Medulla oblongata (tissue), 1 donor: ENCODE data around the gene ZYG11A.
A peak's percentile ranks its signal among the peaks of the same experiment; 100 is the strongest.

Experiments
- DNase-seq: peaks from one replicate; pipeline ENCODE4 v3.0.0-alpha.2; 2015; ENCODE audit errors: extremely low spot score

The ZYG11A gene

GRCh38 chr1:52917581-52917980 is 75.0 kb downstream of the ZYG11A start:
- no peak for DNase-seq

- no peak for DNase-seq
These were observed 75.6 kb downstream of the ZYG11A start for GRCh38 chr1:52918201-52918600.

- DNase-seq, result no peak
These were observed 76.6 kb downstream of the ZYG11A start for GRCh38 chr1:52919051-52919722.

- DNase-seq, result no peak
These were observed 77.3 kb downstream of the ZYG11A start for GRCh38 chr1:52919723-52920483.

- DNase-seq, result peak; percentile 20
These were observed 78.3 kb downstream of the ZYG11A start for GRCh38 chr1:52920791-52921291.

- peak; percentile 35 for DNase-seq
These were observed 83.0 kb downstream of the ZYG11A start for GRCh38 chr1:52925571-52926005.

- DNase-seq, result no peak
These were observed 84.3 kb downstream of the ZYG11A start for GRCh38 chr1:52926864-52927211.

GRCh38 chr1:52927212-52928014 is 84.9 kb downstream of the ZYG11A start, which contains the start of gene SCP2:
SCP2 (plus strand) TSS chr1:52927276; CDS start chr1:52927397, 121 bp downstream.
- DNase-seq, result peak; percentile 84

GRCh38 chr1:52928015-52928404 is 85.5 kb downstream of the ZYG11A start:
- peak; percentile 35 for DNase-seq

- DNase-seq, result no peak
These were observed 86.5 kb downstream of the ZYG11A start for GRCh38 chr1:52929019-52929418.

- DNase-seq, result no peak
These were observed 95.0 kb downstream of the ZYG11A start for GRCh38 chr1:52937433-52938182.

- no peak for DNase-seq
These were observed 95.6 kb downstream of the ZYG11A start for GRCh38 chr1:52938183-52938451.

- DNase-seq, result no peak
These were observed 101.4 kb downstream of the ZYG11A start for GRCh38 chr1:52943876-52944416.

GRCh38 chr1:52944566-52944965 is 102.0 kb downstream of the ZYG11A start:
- DNase-seq, result no peak
